Measurements from ENCODE around the gene AUTS2.

AUTS2 gene

DNA sequence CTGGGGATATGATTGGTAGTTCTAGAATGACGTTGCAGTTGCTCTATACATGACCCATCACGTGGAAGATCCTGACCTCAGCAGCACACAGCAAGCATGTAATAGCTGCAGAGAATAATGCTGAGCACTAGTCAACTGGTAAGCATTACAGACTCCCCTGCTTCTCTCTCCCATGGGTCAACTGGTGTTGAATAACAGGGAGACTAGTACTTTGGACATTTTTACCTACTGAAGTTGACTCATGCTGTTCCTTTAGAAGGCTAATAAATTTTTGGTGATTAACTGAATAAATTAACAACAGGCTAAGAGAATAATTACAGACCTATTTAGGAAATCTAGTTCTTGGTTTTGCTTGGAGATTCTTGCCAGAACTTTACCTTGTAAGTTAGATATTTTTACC, 234.1 kb downstream of the AUTS2 start:
- Histone ChIP-seq H3K4me3 (ENCODE audit: low read length, poor library complexity, severe bottlenecking) (no peak overlapping the region), H3K9me3 (ENCODE audit: insufficient read depth, low read depth, low read length) (no peaks in the 10 kb centered on the region), H3K36me3 (ENCODE audit: insufficient read depth, low read length) (no peaks in the 10 kb centered on the region), H3K4me2 (ENCODE audit: low read depth, low read length, poor library complexity, severe bottlenecking) (no peak overlapping the region), H3K79me2 (ENCODE audit: insufficient read depth, low read length) (peaks cover 21% of the 10 kb centered on the region), H3F3A (ENCODE audit: low read depth) (no peaks in the 10 kb centered on the region), H2AFZ (ENCODE audit: low read length) (no peak overlapping the region), H3K4me1 (ENCODE audit: insufficient read depth, low read length, poor library complexity, severe bottlenecking) (peaks cover 16% of the 10 kb centered on the region), H3K9ac (ENCODE audit: low read depth, low read length, poor library complexity, severe bottlenecking) (no peak overlapping the region), H3K27me3 (ENCODE audit: insufficient read depth, low read length, poor library complexity, severe bottlenecking) (no peaks in the 10 kb centered on the region), H4K20me1 (ENCODE audit: insufficient read depth, low read length, poor library complexity, severe bottlenecking) (no peaks in the 10 kb centered on the region), H3K9me2 (replicated peaks; ENCODE audit: low read depth, low read length) (no peaks in the 10 kb centered on the region)
- TF ChIP-seq, protein P1, sequence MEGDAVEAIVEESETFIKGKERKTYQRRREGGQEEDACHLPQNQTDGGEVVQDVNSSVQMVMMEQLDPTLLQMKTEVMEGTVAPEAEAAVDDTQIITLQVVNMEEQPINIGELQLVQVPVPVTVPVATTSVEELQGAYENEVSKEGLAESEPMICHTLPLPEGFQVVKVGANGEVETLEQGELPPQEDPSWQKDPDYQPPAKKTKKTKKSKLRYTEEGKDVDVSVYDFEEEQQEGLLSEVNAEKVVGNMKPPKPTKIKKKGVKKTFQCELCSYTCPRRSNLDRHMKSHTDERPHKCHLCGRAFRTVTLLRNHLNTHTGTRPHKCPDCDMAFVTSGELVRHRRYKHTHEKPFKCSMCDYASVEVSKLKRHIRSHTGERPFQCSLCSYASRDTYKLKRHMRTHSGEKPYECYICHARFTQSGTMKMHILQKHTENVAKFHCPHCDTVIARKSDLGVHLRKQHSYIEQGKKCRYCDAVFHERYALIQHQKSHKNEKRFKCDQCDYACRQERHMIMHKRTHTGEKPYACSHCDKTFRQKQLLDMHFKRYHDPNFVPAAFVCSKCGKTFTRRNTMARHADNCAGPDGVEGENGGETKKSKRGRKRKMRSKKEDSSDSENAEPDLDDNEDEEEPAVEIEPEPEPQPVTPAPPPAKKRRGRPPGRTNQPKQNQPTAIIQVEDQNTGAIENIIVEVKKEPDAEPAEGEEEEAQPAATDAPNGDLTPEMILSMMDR (conservative IDR thresholded peaks at IDR 0.05; ENCODE audit: low read length), result no peak
- no peak for TF ChIP-seq EZH2phosphoT487 (IDR thresholded peaks at IDR 0.05; ENCODE audit: borderline replicate concordance)

- no peak overlapping the region for H3K4me2 ChIP-seq (ENCODE audit: low read depth, low read length, poor library complexity, severe bottlenecking)
- H3K27me3 ChIP-seq (ENCODE audit: insufficient read depth, low read length, poor library complexity, severe bottlenecking), result no peaks in the 10 kb centered on the region
- H3K9ac ChIP-seq (ENCODE audit: low read depth, low read length, poor library complexity, severe bottlenecking), result no peak overlapping the region
- no peaks in the 10 kb centered on the region for H4K20me1 ChIP-seq (ENCODE audit: insufficient read depth, low read length, poor library complexity, severe bottlenecking)
- no peaks in the 10 kb centered on the region for H3K9me2 ChIP-seq (replicated peaks; ENCODE audit: low read depth, low read length)
- H3K79me2 ChIP-seq (ENCODE audit: insufficient read depth, low read length), result peaks cover 9% of the 10 kb centered on the region
- no peaks in the 10 kb centered on the region for H3K36me3 ChIP-seq (ENCODE audit: insufficient read depth, low read length)
- H2AFZ ChIP-seq (ENCODE audit: low read length), result no peak overlapping the region
- H3K4me3 ChIP-seq (ENCODE audit: low read length, poor library complexity, severe bottlenecking), result no peak overlapping the region
- H3K9me3 ChIP-seq (ENCODE audit: insufficient read depth, low read depth, low read length), result no peaks in the 10 kb centered on the region
- no peaks in the 10 kb centered on the region for H3F3A ChIP-seq (ENCODE audit: low read depth)
- TF ChIP-seq, protein P1 (conservative IDR thresholded peaks at IDR 0.05; ENCODE audit: low read length), result no peak
- no peak for TF ChIP-seq EZH2phosphoT487 (IDR thresholded peaks at IDR 0.05; ENCODE audit: borderline replicate concordance)
- peaks cover 7% of the 10 kb centered on the region for H3K4me1 ChIP-seq (ENCODE audit: insufficient read depth, low read length, poor library complexity, severe bottlenecking)
Measured at GRCh38 chr7:69833964-69834363, 235.7 kb downstream of the AUTS2 start.

- Histone ChIP-seq H3K36me3 (ENCODE audit: insufficient read depth, low read length) (no peaks in the 10 kb centered on the region), H3K4me1 (ENCODE audit: insufficient read depth, low read length, poor library complexity, severe bottlenecking) (peaks cover 30% of the 10 kb centered on the region), H3K9me3 (ENCODE audit: insufficient read depth, low read depth, low read length) (no peaks in the 10 kb centered on the region), H3K9ac (ENCODE audit: low read depth, low read length, poor library complexity, severe bottlenecking) (no peak overlapping the region), H3K4me3 (ENCODE audit: low read length, poor library complexity, severe bottlenecking) (no peak overlapping the region), H3F3A (ENCODE audit: low read depth) (no peaks in the 10 kb centered on the region), H4K20me1 (ENCODE audit: insufficient read depth, low read length, poor library complexity, severe bottlenecking) (no peaks in the 10 kb centered on the region), H2AFZ (ENCODE audit: low read length) (no peak overlapping the region), H3K4me2 (ENCODE audit: low read depth, low read length, poor library complexity, severe bottlenecking) (no peak overlapping the region), H3K9me2 (replicated peaks; ENCODE audit: low read depth, low read length) (no peaks in the 10 kb centered on the region), H3K27me3 (ENCODE audit: insufficient read depth, low read length, poor library complexity, severe bottlenecking) (no peaks in the 10 kb centered on the region), H3K79me2 (ENCODE audit: insufficient read depth, low read length) (peaks cover 17% of the 10 kb centered on the region; the same call in 1 of the 2 replicates)
- no peak for TF ChIP-seq EZH2phosphoT487 (IDR thresholded peaks at IDR 0.05; ENCODE audit: borderline replicate concordance)
- TF ChIP-seq, protein P1 (conservative IDR thresholded peaks at IDR 0.05; ENCODE audit: low read length), result no peak
Measured at GRCh38 chr7:69836702-69837101, 238.4 kb downstream of the AUTS2 start.
